HG03378 (cell line): ENCODE data around the gene NTSR1.
"Not testable (repeated sequence)": the region's sequence is repeated elsewhere in the genome, so short reads cannot be mapped to it uniquely, and the experiment has no call there.

ENCODE experiments used
- ATAC-seq: cut with Tn5 transposase; IDR thresholded peaks from one replicate; pipeline ENCODE4 v1.9.1; 2021; ENCODE audit warnings: mild to moderate bottlenecking, moderate library complexity; ENCODE audit not compliant: unreplicated experiment

Gene NTSR1

GRCh38 chr20:62671765-62672164, 36.9 kb upstream of the NTSR1 start:
- ATAC-seq, result no peak

- ATAC-seq, result no peak
Measured at GRCh38 chr20:62674370-62674769, 34.3 kb upstream of the NTSR1 start.

GRCh38 chr20:62675156-62675876, 33.3 kb upstream of the NTSR1 start:
- no peak for ATAC-seq

DNA sequence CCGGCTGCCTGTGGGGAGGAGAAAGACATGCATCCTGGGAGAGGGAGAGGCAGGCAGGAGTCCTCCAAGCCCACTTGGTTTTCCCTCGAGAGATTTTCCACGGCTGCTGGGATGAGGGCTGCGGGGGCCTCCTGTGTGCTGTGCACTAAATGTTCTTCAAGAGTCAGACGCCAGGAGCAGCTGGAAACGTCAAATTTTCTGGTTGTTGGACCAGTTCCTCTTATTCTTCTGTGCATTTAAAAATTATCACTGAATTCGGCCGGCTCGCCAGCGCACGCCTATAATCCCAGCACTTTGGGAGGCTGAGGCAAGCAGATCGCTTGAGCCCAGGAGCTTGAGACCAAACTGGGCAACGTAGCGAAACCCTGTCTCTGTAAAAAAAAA, 32.8 kb upstream of the NTSR1 start:
- ATAC-seq, result no peak

- ATAC-seq, result no peak
Measured at GRCh38 chr20:62676976-62677375, 31.7 kb upstream of the NTSR1 start.

- ATAC-seq, result no peak
Measured at GRCh38 chr20:62677678-62678077, 31.0 kb upstream of the NTSR1 start.

- no peak for ATAC-seq
Measured at GRCh38 chr20:62678553-62678952, 30.1 kb upstream of the NTSR1 start.

- no peak for ATAC-seq
Measured at GRCh38 chr20:62679978-62680589, 28.6 kb upstream of the NTSR1 start.

- no peak for ATAC-seq
Measured at GRCh38 chr20:62682912-62683517, 25.6 kb upstream of the NTSR1 start.

GRCh38 chr20:62683660-62684322, 24.8 kb upstream of the NTSR1 start:
- not testable (repeated sequence) for ATAC-seq

- no peak for ATAC-seq
Measured at GRCh38 chr20:62684981-62685380, 23.7 kb upstream of the NTSR1 start.

DNA sequence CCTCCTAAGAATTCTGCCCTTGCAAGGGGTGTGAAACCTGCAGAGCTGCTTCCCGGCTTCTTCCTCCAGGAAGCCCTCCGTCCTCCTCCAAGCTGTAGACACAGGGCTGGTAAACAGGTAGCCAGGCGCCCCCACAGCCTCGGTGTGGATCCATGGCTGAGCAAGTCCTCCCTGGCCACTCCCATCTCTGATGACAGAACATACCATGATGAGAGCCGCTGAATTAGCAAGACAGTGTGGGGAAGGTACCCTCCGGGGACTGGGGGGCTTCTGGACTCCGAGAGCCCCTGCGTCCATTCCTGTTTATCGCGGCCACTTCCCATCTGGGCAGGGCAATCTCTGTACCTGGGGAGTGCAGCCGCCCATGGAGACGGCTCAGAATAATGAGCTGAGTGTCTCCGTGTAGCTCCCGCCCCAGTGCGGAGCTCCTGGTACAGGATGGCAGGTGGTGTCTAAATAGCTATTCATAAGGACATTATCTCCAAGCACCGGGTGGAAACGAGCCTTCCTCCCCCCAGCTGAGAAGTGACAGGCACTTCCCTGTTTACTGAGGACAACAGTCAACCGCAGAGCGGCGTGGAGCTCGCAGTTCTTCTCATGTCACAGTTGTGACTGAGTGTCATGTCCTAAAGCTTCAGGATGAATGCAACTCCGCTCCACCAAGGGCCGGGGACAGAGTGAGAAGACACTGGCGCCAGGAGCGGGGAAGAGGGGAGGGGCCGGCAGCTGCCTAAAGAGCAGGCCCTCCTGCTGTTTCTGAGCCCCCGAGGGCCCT, 22.7 kb upstream of the NTSR1 start:
- no peak for ATAC-seq

- ATAC-seq, result no peak
Measured at GRCh38 chr20:62686869-62687830, 21.5 kb upstream of the NTSR1 start.

- no peak for ATAC-seq
Measured at GRCh38 chr20:62688083-62688482, 20.6 kb upstream of the NTSR1 start.

DNA sequence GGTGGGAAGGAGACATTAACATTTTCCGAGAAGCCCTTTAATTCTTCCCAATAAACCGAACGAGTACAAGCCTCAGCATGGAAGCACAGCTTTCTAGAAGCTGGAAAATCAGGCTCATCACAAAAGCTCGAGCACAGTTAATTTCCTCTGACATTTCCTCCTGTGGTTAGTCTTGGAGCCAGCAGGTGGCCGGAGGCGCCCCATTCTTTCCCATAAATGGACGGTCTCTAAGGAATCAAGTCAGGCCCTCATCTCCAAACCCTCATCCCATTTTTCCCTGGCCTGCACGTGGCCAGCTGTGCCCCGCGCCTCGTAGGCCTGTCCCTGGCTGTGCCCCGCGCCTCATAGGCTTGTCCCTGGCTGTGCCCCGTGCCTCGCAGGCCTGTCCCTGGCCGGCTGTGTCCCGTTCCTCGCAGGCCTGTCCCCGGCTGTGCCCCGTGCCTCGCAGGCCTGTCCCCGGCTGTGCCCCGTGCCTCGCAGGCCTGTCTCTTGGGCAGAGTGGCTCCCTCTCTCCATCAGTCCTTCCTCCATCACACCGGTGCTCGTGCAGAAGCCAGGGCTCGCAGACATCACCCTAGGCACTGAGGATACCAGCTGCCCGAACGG, 19.7 kb upstream of the NTSR1 start:
- no peak for ATAC-seq

- no peak for ATAC-seq
Measured at GRCh38 chr20:62689861-62690260, 18.8 kb upstream of the NTSR1 start.

- no peak for ATAC-seq
Measured at GRCh38 chr20:62690261-62690820, 18.3 kb upstream of the NTSR1 start.

DNA sequence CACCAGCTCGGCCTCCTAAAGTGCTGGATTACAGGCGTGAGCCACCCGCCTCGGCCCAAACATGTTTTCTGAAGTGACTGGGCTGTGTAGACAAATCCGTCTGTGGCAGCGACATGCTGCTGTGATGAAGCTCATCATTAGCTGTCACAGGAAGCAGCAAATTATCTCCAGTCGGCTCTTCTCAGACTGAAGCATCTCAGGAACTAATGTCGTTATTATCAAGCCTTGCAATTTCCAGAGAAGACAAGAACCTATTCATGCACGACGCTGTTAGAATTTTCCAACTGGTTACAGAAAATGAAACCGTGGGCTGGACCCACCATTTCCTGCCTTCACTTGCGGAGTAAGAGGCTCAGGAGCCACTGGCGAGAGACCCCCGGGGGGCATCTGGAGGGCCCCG, 17.1 kb upstream of the NTSR1 start:
- no peak for ATAC-seq

- no peak for ATAC-seq
Measured at GRCh38 chr20:62692176-62692575, 16.5 kb upstream of the NTSR1 start.
